SK-N-MC (cell line): Measurements from ENCODE around the gene REPS2.

Experiments
- DNase-seq: peaks from one replicate; pipeline ENCODE4 v3.0.0-alpha.2; 2011; ENCODE audit warnings: low read depth, low spot score
- H3K27ac ChIP-seq: fragments of 200-600 bp; sonication (generic); 2 replicates; pipeline ENCODE4 v1.5.1; 2016; ENCODE audit warnings: mixed run types
- H3K36me3 ChIP-seq: fragments of 200-600 bp; sonication (generic); 2 replicates; pipeline ENCODE4 v1.6.1; 2017; ENCODE audit warnings: antibody characterized with exemption, low read length, mixed read lengths; ENCODE audit not compliant: insufficient read depth
- H3K4me3 ChIP-seq: fragments of 200-600 bp; sonication (generic); 2 replicates; pipeline ENCODE4 v1.5.1; 2016
- H3K9ac ChIP-seq: fragments of 200-600 bp; sonication (generic); 2 replicates; pipeline ENCODE4 v1.8.0; 2017; ENCODE audit warnings: mixed run types, mixed read lengths; ENCODE audit not compliant: insufficient read length
- H3K9me3 ChIP-seq: fragments of 200-600 bp; sonication (generic); 2 replicates; pipeline ENCODE4 v1.6.1; 2017; ENCODE audit warnings: low read depth, mild to moderate bottlenecking, antibody characterized with exemption, low read length, moderate library complexity, mixed read lengths
- EZH2 ChIP-seq: fragments of 200-600 bp; sonication (generic); IDR thresholded peaks from one replicate; pipeline ENCODE4 v1.6.1; 2017; ENCODE audit warnings: antibody characterized with exemption
- FOXP2 ChIP-seq: optimal IDR thresholded peaks from 2 replicates; pipeline ENCODE3; 2011; ENCODE audit warnings: mild to moderate bottlenecking, moderate library complexity; ENCODE audit not compliant: insufficient read depth; ENCODE audit errors: extremely low read length, control extremely low read depth
- POLR2AphosphoS5 ChIP-seq: IDR thresholded peaks from 2 replicates; pipeline ENCODE4 v1.6.1; 2012; ENCODE audit warnings: mild to moderate bottlenecking, low read depth, low read length, borderline replicate concordance

The REPS2 gene

GRCh38 chrX:17031827-17032226 lies 85.4 kb downstream of the REPS2 start:
- Histone ChIP-seq H3K9me3 (no peaks in the 10 kb centered on the region), H3K9ac (no peak overlapping the region), H3K36me3 (no peaks in the 10 kb centered on the region), H3K4me3 (no peak overlapping the region), H3K27ac (no peak overlapping the region)
- TF ChIP-seq EZH2 (no peak), POLR2AphosphoS5 (no peak), FOXP2 (no peak)
- no peak for DNase-seq

DNA sequence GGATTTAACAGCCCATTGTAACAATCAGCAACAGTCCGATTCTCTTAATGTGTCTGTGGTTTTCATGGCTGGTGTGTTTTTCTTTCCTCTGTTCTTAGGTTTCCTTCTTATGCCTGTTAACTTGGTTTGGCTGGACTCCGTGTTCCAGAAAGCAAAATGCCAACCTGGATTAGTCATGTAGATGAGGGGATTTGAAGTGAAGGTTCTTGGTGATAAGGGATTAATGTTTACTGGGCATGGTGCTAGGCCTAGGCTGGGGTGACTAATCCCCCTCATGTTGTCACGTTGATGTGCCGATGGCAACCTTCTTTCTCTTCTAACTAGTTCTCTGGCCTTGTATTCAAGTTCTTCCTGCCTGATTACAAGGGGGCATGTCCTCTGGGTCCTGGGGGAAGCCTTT lies 85.9 kb downstream of the REPS2 start:
- no peaks in the 10 kb centered on the region for H3K9me3 ChIP-seq
- no peak for DNase-seq
- no peak overlapping the region for H3K4me3 ChIP-seq
- no peaks in the 10 kb centered on the region for H3K36me3 ChIP-seq
- H3K9ac ChIP-seq = no peak overlapping the region
- no peak overlapping the region for H3K27ac ChIP-seq
- TF ChIP-seq FOXP2 (no peak), POLR2AphosphoS5 (no peak), EZH2 (no peak)

GRCh38 chrX:17033225-17033624 lies 86.8 kb downstream of the REPS2 start:
- no peak overlapping the region for H3K4me3 ChIP-seq
- no peak overlapping the region for H3K9ac ChIP-seq
- TF ChIP-seq FOXP2 (no peak), EZH2 (no peak), POLR2AphosphoS5 (no peak)
- H3K9me3 ChIP-seq = no peaks in the 10 kb centered on the region
- H3K36me3 ChIP-seq = no peaks in the 10 kb centered on the region
- no peak overlapping the region for H3K27ac ChIP-seq
- DNase-seq = no peak

DNA sequence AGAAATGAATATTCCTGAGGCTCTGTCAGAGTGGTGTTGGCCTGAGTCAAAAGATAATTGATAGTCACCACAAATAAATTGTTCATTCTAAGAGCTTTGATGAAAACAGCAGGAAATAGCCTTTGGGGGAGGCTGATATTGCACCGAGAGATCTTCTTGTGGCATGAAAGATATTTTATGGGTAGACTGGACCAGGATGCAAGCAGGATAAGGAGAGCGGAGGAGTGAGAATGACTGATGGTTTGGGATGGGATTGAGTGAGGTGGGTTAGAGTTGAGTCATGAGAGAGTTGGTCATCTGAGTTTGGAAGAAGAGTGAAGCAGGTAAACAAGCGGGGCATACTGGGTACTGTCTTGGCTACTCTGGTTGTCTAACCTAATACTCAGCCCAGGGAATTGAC lies 88.7 kb downstream of the REPS2 start:
- H3K4me3 ChIP-seq = no peak overlapping the region
- H3K27ac ChIP-seq = no peak overlapping the region
- no peak for TF ChIP-seq POLR2AphosphoS5
- TF ChIP-seq FOXP2 = no peak
- no peak for TF ChIP-seq EZH2
- no peak overlapping the region for H3K9ac ChIP-seq
- H3K9me3 ChIP-seq = no peaks in the 10 kb centered on the region
- no peaks in the 10 kb centered on the region for H3K36me3 ChIP-seq
- no peak for DNase-seq

GRCh38 chrX:17036171-17036961 lies 89.9 kb downstream of the REPS2 start:
- Histone ChIP-seq H3K36me3 (no peaks in the 10 kb centered on the region), H3K4me3 (no peak overlapping the region), H3K9ac (no peak overlapping the region), H3K27ac (no peak overlapping the region), H3K9me3 (no peaks in the 10 kb centered on the region)
- no peak for DNase-seq
- TF ChIP-seq FOXP2 (no peak), POLR2AphosphoS5 (no peak), EZH2 (no peak)

DNA sequence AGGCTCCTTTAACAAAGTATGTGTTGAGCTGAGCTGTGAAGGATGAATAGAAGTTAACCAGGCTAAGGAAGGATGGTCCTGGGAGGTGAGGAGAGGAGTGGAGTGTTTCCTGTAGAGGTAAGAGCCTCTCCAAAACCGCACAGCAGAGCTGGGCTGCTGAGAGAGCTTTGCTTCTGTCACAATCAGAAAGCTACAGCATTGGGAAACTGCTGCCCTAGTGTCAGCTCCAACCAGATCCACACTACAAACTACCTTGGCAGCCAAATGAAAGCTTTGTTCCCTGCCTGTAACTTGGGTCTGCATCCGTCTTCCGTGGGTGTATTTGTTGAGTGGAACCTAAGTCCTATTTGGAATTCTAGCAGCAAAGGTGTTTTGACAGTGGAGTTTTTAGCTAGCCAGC lies 91.8 kb downstream of the REPS2 start:
- no peak for DNase-seq
- H3K9me3 ChIP-seq = no peaks in the 10 kb centered on the region
- TF ChIP-seq FOXP2 = no peak
- no peak for TF ChIP-seq POLR2AphosphoS5
- TF ChIP-seq EZH2 = no peak
- H3K27ac ChIP-seq = no peak overlapping the region
- no peaks in the 10 kb centered on the region for H3K36me3 ChIP-seq
- H3K4me3 ChIP-seq = no peak overlapping the region
- H3K9ac ChIP-seq = no peak overlapping the region

DNA sequence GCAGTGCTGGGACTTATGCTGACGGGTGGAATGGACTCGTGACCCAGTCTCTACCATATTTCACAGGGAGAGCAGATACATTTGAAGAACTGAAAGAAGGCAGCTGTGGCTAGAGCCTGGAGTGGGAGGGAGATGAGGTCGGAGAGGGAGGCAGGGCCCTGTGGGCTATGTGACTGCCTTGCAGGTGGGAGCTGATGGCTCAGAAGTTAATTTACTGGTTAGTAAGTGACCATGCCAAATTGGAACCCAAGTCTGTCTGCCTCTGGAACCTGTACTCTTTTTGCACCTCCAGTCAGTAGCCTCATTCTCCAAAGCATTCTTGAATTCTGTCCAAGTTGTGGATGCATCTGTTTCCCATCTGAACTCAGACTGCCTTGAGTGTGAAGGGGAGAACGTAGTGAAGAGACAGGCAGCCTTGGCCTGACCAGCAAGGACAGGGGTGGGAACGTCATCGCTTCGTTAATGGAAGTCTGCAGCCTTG lies 92.3 kb downstream of the REPS2 start:
- H3K27ac ChIP-seq = no peak overlapping the region
- no peak overlapping the region for H3K9ac ChIP-seq
- H3K36me3 ChIP-seq = no peaks in the 10 kb centered on the region
- no peak for DNase-seq
- H3K4me3 ChIP-seq = no peak overlapping the region
- no peaks in the 10 kb centered on the region for H3K9me3 ChIP-seq
- TF ChIP-seq POLR2AphosphoS5 (no peak), FOXP2 (no peak), EZH2 (no peak)

GRCh38 chrX:17039826-17040225 lies 93.4 kb downstream of the REPS2 start:
- TF ChIP-seq FOXP2 (no peak), POLR2AphosphoS5 (no peak), EZH2 (no peak)
- H3K4me3 ChIP-seq = no peak overlapping the region
- no peaks in the 10 kb centered on the region for H3K9me3 ChIP-seq
- no peak for DNase-seq
- H3K9ac ChIP-seq = no peak overlapping the region
- no peak overlapping the region for H3K27ac ChIP-seq
- no peaks in the 10 kb centered on the region for H3K36me3 ChIP-seq

- Histone ChIP-seq H3K36me3 (no peaks in the 10 kb centered on the region), H3K27ac (no peak overlapping the region), H3K4me3 (no peak overlapping the region), H3K9me3 (no peaks in the 10 kb centered on the region), H3K9ac (no peak overlapping the region)
- TF ChIP-seq EZH2 = no peak
- no peak for TF ChIP-seq POLR2AphosphoS5
- no peak for TF ChIP-seq FOXP2
- no peak for DNase-seq
Observed at GRCh38 chrX:17040711-17041110, 94.3 kb downstream of the REPS2 start.
